Stomach smooth muscle (tissue), 2 donors: Measurements from ENCODE around the gene ANKRD7.
"Not testable (repeated sequence)": the region's sequence is repeated elsewhere in the genome, so short reads cannot be mapped to it uniquely, and the experiment has no call there.

ENCODE experiments used
- H3K27ac ChIP-seq: one replicate; pipeline ENCODE4 v1.7.0; 2013; ENCODE audit warnings: mild to moderate bottlenecking, low read length, inconsistent platforms
- H3K27me3 ChIP-seq, 2 donors: one replicate each; pipeline ENCODE4 v1.7.0; 2013; ENCODE audit warnings: low read length in 2 of 2; ENCODE audit not compliant: insufficient read depth in 2 of 2, control insufficient read depth in 1 of 2
- H3K36me3 ChIP-seq, 2 donors: one replicate each; pipeline ENCODE4 v1.7.0; 2013; ENCODE audit warnings: low read length in 2 of 2; ENCODE audit not compliant: control insufficient read depth in 2 of 2, insufficient read depth in 2 of 2
- H3K4me1 ChIP-seq: one replicate; pipeline ENCODE4 v1.7.0; 2013; ENCODE audit warnings: low read length; ENCODE audit not compliant: control insufficient read depth, insufficient read depth
- H3K4me3 ChIP-seq, 2 donors: one replicate each; pipeline ENCODE4 v1.7.0; 2013; ENCODE audit warnings: low read length in 2 of 2
- H3K9ac ChIP-seq, 2 donors: one replicate each; pipeline ENCODE4 v1.7.0; 2013; ENCODE audit warnings: low read length in 2 of 2, mild to moderate bottlenecking in 1 of 2
- H3K9me3 ChIP-seq, 2 donors: one replicate each; pipeline ENCODE4 v1.7.0; 2013; ENCODE audit warnings: low read length in 2 of 2; ENCODE audit not compliant: control insufficient read depth in 2 of 2
- donor health status: healthy.
- donor health status: Pancreatic carcinoma.

ANKRD7 gene

GRCh38 chr7:118239014-118239413 lies 14.5 kb downstream of the ANKRD7 start:
- Histone ChIP-seq H3K36me3 (no peaks in the 10 kb centered on the region), H3K27me3 (no peaks in the 10 kb centered on the region), H3K9ac (no peak overlapping the region), H3K27ac (no peak overlapping the region), H3K4me3 (no peak overlapping the region), H3K4me1 (no peaks in the 10 kb centered on the region), H3K9me3 (no peaks in the 10 kb centered on the region)

- not testable (repeated sequence) for H3K36me3 ChIP-seq, H3K27ac ChIP-seq, H3K4me3 ChIP-seq, H3K9me3 ChIP-seq, H3K27me3 ChIP-seq, H3K9ac ChIP-seq, H3K4me1 ChIP-seq
These were observed 15.8 kb downstream of the ANKRD7 start for GRCh38 chr7:118240320-118240719.

- H3K36me3 ChIP-seq = no peaks in the 10 kb centered on the region
- no peaks in the 10 kb centered on the region for H3K9me3 ChIP-seq
- no peaks in the 10 kb centered on the region for H3K27me3 ChIP-seq
- no peak overlapping the region for H3K27ac ChIP-seq
- no peak overlapping the region for H3K9ac ChIP-seq
- H3K4me3 ChIP-seq = no peak overlapping the region
- H3K4me1 ChIP-seq = no peaks in the 10 kb centered on the region
These were observed 19.2 kb downstream of the ANKRD7 start for GRCh38 chr7:118243695-118244094.

- Histone ChIP-seq H3K4me1 (no peaks in the 10 kb centered on the region), H3K36me3 (no peaks in the 10 kb centered on the region), H3K9ac (no peak overlapping the region), H3K4me3 (no peak overlapping the region), H3K27me3 (no peaks in the 10 kb centered on the region), H3K27ac (no peak overlapping the region), H3K9me3 (no peaks in the 10 kb centered on the region)
These were observed 20.9 kb downstream of the ANKRD7 start for GRCh38 chr7:118245267-118246040.

- Histone ChIP-seq H3K27me3 (no peaks in the 10 kb centered on the region), H3K9me3 (no peaks in the 10 kb centered on the region), H3K4me1 (no peaks in the 10 kb centered on the region), H3K36me3 (no peaks in the 10 kb centered on the region), H3K27ac (no peak overlapping the region), H3K9ac (no peak overlapping the region), H3K4me3 (no peak overlapping the region)
These were observed 26.5 kb downstream of the ANKRD7 start for GRCh38 chr7:118250860-118251494.

GRCh38 chr7:118252087-118252486 lies 27.6 kb downstream of the ANKRD7 start:
- H3K4me3 ChIP-seq = no peak overlapping the region
- no peak overlapping the region for H3K9ac ChIP-seq
- no peaks in the 10 kb centered on the region for H3K27me3 ChIP-seq
- H3K4me1 ChIP-seq = no peaks in the 10 kb centered on the region
- H3K9me3 ChIP-seq = no peaks in the 10 kb centered on the region
- H3K27ac ChIP-seq = no peak overlapping the region
- no peaks in the 10 kb centered on the region for H3K36me3 ChIP-seq

- Histone ChIP-seq H3K27ac (no peak overlapping the region), H3K9me3 (no peaks in the 10 kb centered on the region), H3K9ac (no peak overlapping the region), H3K36me3 (no peaks in the 10 kb centered on the region), H3K4me1 (no peaks in the 10 kb centered on the region), H3K4me3 (no peak overlapping the region), H3K27me3 (no peaks in the 10 kb centered on the region)
These were observed 34.6 kb downstream of the ANKRD7 start for GRCh38 chr7:118259115-118259514.

GRCh38 chr7:118264836-118265235 lies 40.3 kb downstream of the ANKRD7 start:
- Histone ChIP-seq H3K27ac (no peak overlapping the region), H3K4me3 (no peak overlapping the region), H3K4me1 (no peaks in the 10 kb centered on the region), H3K9ac (no peak overlapping the region), H3K36me3 (no peaks in the 10 kb centered on the region), H3K9me3 (no peaks in the 10 kb centered on the region), H3K27me3 (no peaks in the 10 kb centered on the region)

- no peaks in the 10 kb centered on the region for H3K4me1 ChIP-seq
- H3K27ac ChIP-seq = no peak overlapping the region
- no peak overlapping the region for H3K4me3 ChIP-seq
- no peak overlapping the region for H3K9ac ChIP-seq
- no peaks in the 10 kb centered on the region for H3K9me3 ChIP-seq
- H3K27me3 ChIP-seq = no peaks in the 10 kb centered on the region
- no peaks in the 10 kb centered on the region for H3K36me3 ChIP-seq
These were observed 56.0 kb downstream of the ANKRD7 start for GRCh38 chr7:118280319-118281012.

GRCh38 chr7:118281196-118281595 lies 56.7 kb downstream of the ANKRD7 start:
- Histone ChIP-seq H3K36me3 (no peaks in the 10 kb centered on the region), H3K9me3 (no peaks in the 10 kb centered on the region), H3K4me3 (no peak overlapping the region), H3K27me3 (no peaks in the 10 kb centered on the region), H3K27ac (no peak overlapping the region), H3K4me1 (no peaks in the 10 kb centered on the region), H3K9ac (no peak overlapping the region)

GRCh38 chr7:118285358-118285757 lies 60.9 kb downstream of the ANKRD7 start:
- no peaks in the 10 kb centered on the region for H3K36me3 ChIP-seq
- no peak overlapping the region for H3K9ac ChIP-seq
- no peaks in the 10 kb centered on the region for H3K9me3 ChIP-seq
- no peak overlapping the region for H3K4me3 ChIP-seq
- no peak overlapping the region for H3K27ac ChIP-seq
- H3K27me3 ChIP-seq = no peaks in the 10 kb centered on the region
- H3K4me1 ChIP-seq = no peaks in the 10 kb centered on the region
